ENCODE data around the gene PADI2.

GRCh38 chr1:17148950-17149608 is 29.8 kb upstream of the PADI2 start:
- no peak for TF ChIP-seq CTCF (IDR thresholded peaks at IDR 0.05)
- TF ChIP-seq POLR2A (IDR thresholded peaks at IDR 0.05) = no peak

All from body of pancreas (tissue), 4 donors.